Measurements from ENCODE around the gene H3-3A. TPM values are rescaled to one million over a fixed set of nuclear protein-coding genes. Genes with fewer than 3 reads are reported as not detected.

The H3-3A gene
- total RNA-seq, 2 experiments from 2014 or later = 480 to 486 TPM

Other genes with a start within 250 kb of the H3-3A start
- 100 to 1,000 TPM; 126 to 127 TPM for gene TMEM63A, start 180.3 kb upstream of the H3-3A start, total RNA-seq
- gene LEFTY1, start 173.6 kb upstream of the H3-3A start, total RNA-seq = not detected
- 100 to 1,000 TPM; 101 to 105 TPM for gene PYCR2, start 138.5 kb upstream of the H3-3A start, total RNA-seq
- not detected for gene LEFTY2, start 121.5 kb upstream of the H3-3A start, total RNA-seq
- gene SDE2, start 63.4 kb upstream of the H3-3A start, total RNA-seq = 10 to 100 TPM; 19.8 to 20.1 TPM
- gene ACBD3, start 124.0 kb downstream of the H3-3A start, total RNA-seq = 10 to 100 TPM; 22.5 to 24.6 TPM
- not detected for gene MIXL1, start 160.9 kb downstream of the H3-3A start, total RNA-seq
- 10 to 100 TPM; 10.4 to 11.5 TPM for gene LIN9, start 246.4 kb downstream of the H3-3A start, total RNA-seq

All from activated CD4-positive, alpha-beta memory T cell treated with anti-CD3 and anti-CD28 coated beads, Interleukin-2, amount 10 ng/mL, durations not matched to agents 7 days and 5 days (primary cell).